ENCODE data around the gene KLK10.

GRCh38 chr19:51022526-51022925 is 3.0 kb upstream of the KLK10 start:
- no peak for TF ChIP-seq POLR2AphosphoS2 (IDR thresholded peaks at IDR 0.05; ENCODE audit: low read depth, low read length)
- no peak for TF ChIP-seq REST (IDR thresholded peaks at IDR 0.05; ENCODE audit: low read depth, low read length)
- TF ChIP-seq PKNOX1 (IDR thresholded peaks at IDR 0.05): no peak
- no peak for TF ChIP-seq SMAD1 (IDR thresholded peaks at IDR 0.05; ENCODE audit: low read depth, partially characterized antibody)
- no peak for TF ChIP-seq POLR2AphosphoS5 (IDR thresholded peaks at IDR 0.05; ENCODE audit: low read length)
- TF ChIP-seq SIN3A (IDR thresholded peaks at IDR 0.05; ENCODE audit: low read depth, low read length): no peak
- TF ChIP-seq CTCF (IDR thresholded peaks at IDR 0.05 in 2 of 3, conservative IDR thresholded peaks at IDR 0.05 in 1 of 3; ENCODE audit: control insufficient read depth in 2 of 3, extremely low read depth in 1 of 3, insufficient read depth in 1 of 3, low read depth in 3 of 3, low read length in 3 of 3): no peak
- no peak for TF ChIP-seq USF2 (IDR thresholded peaks at IDR 0.05; ENCODE audit: borderline replicate concordance, low read depth, low read length)
- no peak for TF ChIP-seq SUZ12 (IDR thresholded peaks at IDR 0.05; ENCODE audit: unreplicated experiment)

All from GM12878 (cell line).